Astrocyte (in vitro differentiated cells and primary cell): ENCODE data around the gene CNGA3. TPM values are rescaled to one million over a fixed set of nuclear protein-coding genes. Genes with fewer than 3 reads are reported as not detected.

Experiments used
- DNase-seq: peaks from one replicate; pipeline ENCODE4 v3.0.0-alpha.2; 2010; ENCODE audit warnings: low read depth
- FAIRE-seq: peaks from 2 replicates; lab custom pipeline; 2011; peaks lifted over from hg19 to GRCh38; lab: Jason Lieb, UNC
- H2AFZ ChIP-seq: 2 replicates; pipeline ENCODE4 v1.6.0; 2012; ENCODE audit warnings: low read depth, low read length, inconsistent platforms
- H3K27ac ChIP-seq: 2 replicates; pipeline ENCODE4 v1.5.1; 2011; ENCODE audit warnings: low read depth, low read length, inconsistent platforms
- H3K27me3 ChIP-seq: 2 replicates; pipeline ENCODE4 v1.6.0; 2011; ENCODE audit warnings: low read length, inconsistent platforms; ENCODE audit not compliant: insufficient read depth
- H3K36me3 ChIP-seq: 2 replicates; pipeline ENCODE4 v1.5.1; 2011; ENCODE audit warnings: low read length, inconsistent platforms; ENCODE audit not compliant: insufficient read depth
- H3K4me1 ChIP-seq: 2 replicates; pipeline ENCODE4 v1.5.1; 2011; ENCODE audit warnings: low read length, inconsistent platforms; ENCODE audit not compliant: insufficient read depth
- H3K4me2 ChIP-seq: 2 replicates; pipeline ENCODE4 v1.6.0; 2012; ENCODE audit warnings: low read length, inconsistent platforms
- H3K4me3 ChIP-seq: 2 replicates; pipeline ENCODE4 v1.5.1; 2011; ENCODE audit warnings: low read depth, mild to moderate bottlenecking, low read length, inconsistent platforms; ENCODE audit not compliant: insufficient read depth
- H3K79me2 ChIP-seq: 2 replicates; pipeline ENCODE4 v1.6.0; 2012; ENCODE audit warnings: mild to moderate bottlenecking, low read length, inconsistent platforms; ENCODE audit not compliant: insufficient read depth
- H3K9ac ChIP-seq: 2 replicates; pipeline ENCODE4 v1.6.0; 2012; ENCODE audit warnings: mild to moderate bottlenecking, low read length, inconsistent platforms
- H3K9me3 ChIP-seq: 2 replicates; pipeline ENCODE4 v1.5.1; 2012; ENCODE audit warnings: low read depth, mild to moderate bottlenecking, low read length, inconsistent platforms; ENCODE audit not compliant: insufficient read depth
- H4K20me1 ChIP-seq: 2 replicates; pipeline ENCODE4 v1.6.0; 2012; ENCODE audit warnings: low read length, inconsistent platforms; ENCODE audit not compliant: insufficient read depth
- H3K27ac Mint-ChIP-seq: one replicate; pipeline ENCODE4 v1.8.0; 2021; ENCODE audit warnings: mild to moderate bottlenecking, mixed read lengths; ENCODE audit not compliant: unreplicated experiment
- H3K27me3 Mint-ChIP-seq: one replicate; pipeline ENCODE4 v1.8.0; 2021; ENCODE audit warnings: low read depth, mixed read lengths; ENCODE audit not compliant: unreplicated experiment
- H3K36me3 Mint-ChIP-seq: one replicate; pipeline ENCODE4 v1.8.0; 2021; ENCODE audit warnings: low read depth, mixed read lengths; ENCODE audit not compliant: unreplicated experiment
- H3K4me1 Mint-ChIP-seq: one replicate; pipeline ENCODE4 v1.8.0; 2021; ENCODE audit warnings: low read depth, mixed read lengths; ENCODE audit not compliant: unreplicated experiment
- H3K4me3 Mint-ChIP-seq: one replicate; pipeline ENCODE4 v1.8.0; 2021; ENCODE audit warnings: mild to moderate bottlenecking, moderate library complexity, mixed read lengths; ENCODE audit not compliant: unreplicated experiment
- H3K9me3 Mint-ChIP-seq: one replicate; pipeline ENCODE4 v1.8.0; 2021; ENCODE audit warnings: mild to moderate bottlenecking, mixed read lengths; ENCODE audit not compliant: unreplicated experiment
- CTCF ChIP-seq: IDR thresholded peaks from 2 replicates; pipeline ENCODE4 v1.5.1; 2011; ENCODE audit warnings: low read depth, mild to moderate bottlenecking, inconsistent platforms, low read length, moderate library complexity; ENCODE audit not compliant: insufficient read depth
- EZH2 ChIP-seq: IDR thresholded peaks from 2 replicates; pipeline ENCODE4 v1.6.1; 2012; ENCODE audit warnings: mild to moderate bottlenecking, low read length, inconsistent platforms; ENCODE audit not compliant: insufficient read depth
- total RNA-seq: library from RNA; stranded (reverse); gene quantifications from 2 replicates; pipeline ENCODE4 v1.2.1, GENCODE V29; 2021

CNGA3 gene
- total RNA-seq, 1 donor from 2014 or later: not detected

- no peaks in the 10 kb centered on the region for H3K9me3 ChIP-seq
- H2AFZ ChIP-seq: no peak overlapping the region
- no peaks in the 10 kb centered on the region for H3K36me3 ChIP-seq
- no peak overlapping the region for H3K4me3 ChIP-seq
- Mint-ChIP-seq H3K36me3 (no peaks in the 10 kb centered on the region), H3K9me3 (no peaks in the 10 kb centered on the region), H3K4me3 (no peak overlapping the region), H3K4me1 (no peaks in the 10 kb centered on the region), H3K27ac (no peak overlapping the region), H3K27me3 (peaks cover 6% of the 10 kb centered on the region)
- peaks cover 11% of the 10 kb centered on the region for H3K27me3 ChIP-seq
- H3K4me1 ChIP-seq: no peaks in the 10 kb centered on the region
- no peak overlapping the region for H3K9ac ChIP-seq
- no peak for FAIRE-seq
- DNase-seq: no peak
- no peak overlapping the region for H3K27ac ChIP-seq
- H4K20me1 ChIP-seq: no peaks in the 10 kb centered on the region
- H3K79me2 ChIP-seq: no peaks in the 10 kb centered on the region
- no peak overlapping the region for H3K4me2 ChIP-seq
- TF ChIP-seq EZH2 (no peak), CTCF (no peak)
Observed at GRCh38 chr2:98403878-98404277, 57.6 kb downstream of the CNGA3 start.

- H3K27me3 Mint-ChIP-seq: peaks cover 6% of the 10 kb centered on the region
- no peaks in the 10 kb centered on the region for H3K9me3 ChIP-seq
- no peaks in the 10 kb centered on the region for H3K36me3 Mint-ChIP-seq
- no peak overlapping the region for H3K4me3 ChIP-seq
- no peak overlapping the region for H3K9ac ChIP-seq
- H3K4me1 Mint-ChIP-seq: no peaks in the 10 kb centered on the region
- H3K27ac ChIP-seq: no peak overlapping the region
- DNase-seq (no peak), FAIRE-seq (no peak)
- no peak overlapping the region for H2AFZ ChIP-seq
- no peak for TF ChIP-seq EZH2
- H3K4me1 ChIP-seq: no peaks in the 10 kb centered on the region
- no peaks in the 10 kb centered on the region for H3K36me3 ChIP-seq
- H3K79me2 ChIP-seq: no peaks in the 10 kb centered on the region
- H4K20me1 ChIP-seq: no peaks in the 10 kb centered on the region
- peaks cover 11% of the 10 kb centered on the region for H3K27me3 ChIP-seq
- no peaks in the 10 kb centered on the region for H3K9me3 Mint-ChIP-seq
- no peak overlapping the region for H3K4me3 Mint-ChIP-seq
- H3K4me2 ChIP-seq: no peak overlapping the region
- no peak overlapping the region for H3K27ac Mint-ChIP-seq
Observed at GRCh38 chr2:98404556-98405250, 58.4 kb downstream of the CNGA3 start.

DNA sequence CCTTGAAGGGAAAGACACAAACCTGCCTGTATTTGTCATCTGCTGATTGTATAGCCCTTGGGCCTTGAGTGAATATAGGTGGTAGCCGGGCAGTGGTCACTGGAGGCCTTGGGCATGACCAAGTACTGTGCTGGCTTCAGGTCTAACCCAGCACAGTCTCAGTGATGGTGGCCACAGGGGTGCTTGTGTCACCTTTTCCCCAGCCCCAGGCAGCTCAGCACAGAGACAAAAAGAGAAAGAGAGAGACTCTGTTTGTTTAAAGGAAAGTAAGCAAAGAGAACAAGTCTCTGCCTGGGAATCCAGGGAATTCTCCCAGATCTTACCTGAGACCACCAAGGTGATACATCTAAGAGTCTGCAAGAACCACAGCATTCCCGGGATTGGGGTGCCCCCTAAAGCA lies 59.0 kb downstream of the CNGA3 start:
- Mint-ChIP-seq H3K4me3 (no peak overlapping the region), H3K27me3 (peaks cover 5% of the 10 kb centered on the region), H3K9me3 (no peaks in the 10 kb centered on the region), H3K36me3 (no peaks in the 10 kb centered on the region), H3K4me1 (no peaks in the 10 kb centered on the region), H3K27ac (no peak overlapping the region)
- Histone ChIP-seq H3K4me3 (no peak overlapping the region), H3K9ac (no peak overlapping the region), H4K20me1 (no peaks in the 10 kb centered on the region), H3K4me2 (no peak overlapping the region), H2AFZ (no peak overlapping the region), H3K9me3 (no peaks in the 10 kb centered on the region), H3K27me3 (peaks cover 11% of the 10 kb centered on the region), H3K27ac (no peak overlapping the region), H3K79me2 (no peaks in the 10 kb centered on the region), H3K36me3 (no peaks in the 10 kb centered on the region), H3K4me1 (no peaks in the 10 kb centered on the region)
- TF ChIP-seq CTCF (no peak), EZH2 (no peak)
- FAIRE-seq: no peak
- DNase-seq: no peak
